ENCODE data around the gene ALDH3B2.

- TF ChIP-seq CTCF (conservative IDR thresholded peaks at IDR 0.05; ENCODE audit: low read length) (no peak), EZH2phosphoT487 (IDR thresholded peaks at IDR 0.05; ENCODE audit: borderline replicate concordance) (no peak)
These were observed 57.0 kb downstream of the ALDH3B2 start for GRCh38 chr11:67617243-67617953.
